Panc1 (cell line): ENCODE results near the gene BMP7. TPM values are rescaled to one million over a fixed set of nuclear protein-coding genes. Genes with fewer than 3 reads are reported as not detected.

Experiments
- ATAC-seq: fragments of 200-7000 bp; cut with Tn5 transposase; 2 replicates; pipeline ENCODE4 v1.9.1; 2020; ENCODE audit warnings: mild to moderate bottlenecking, moderate library complexity
- BruUV-seq: library from RNA; stranded (reverse); fragments of 400-500 nt; replicated peaks from 2 replicates; lab custom pipeline; 2021; lab: Mats Ljungman, UMichigan
- CTCF ChIA-PET: fragments of 300-600 bp; sonication (Branson Sonifier 250); formaldehyde crosslinking; loops from one replicate; lab custom pipeline; 2022; ENCODE audit warnings: antibody characterized with exemption; lab: Charles Lee
- POLR2A ChIA-PET: fragments of 300-600 bp; sonication (Branson Sonifier 250); formaldehyde crosslinking; loops from one replicate; lab custom pipeline; 2022; ENCODE audit warnings: antibody characterized with exemption; lab: Charles Lee
- DNase-seq: peaks from one replicate; pipeline ENCODE4 v3.0.0-alpha.2; 2010; ENCODE audit warnings: low read depth, low spot score
- H3K27ac ChIP-seq: 2 replicates; pipeline ENCODE4 v1.5.1; 2011; ENCODE audit warnings: mild to moderate bottlenecking, low read length, inconsistent platforms
- H3K27me3 ChIP-seq: fragments of 200-500 bp; sonication (Bioruptor generic); 2 replicates; pipeline ENCODE4 v1.6.0; 2014; ENCODE audit warnings: low read length, inconsistent platforms; ENCODE audit not compliant: control insufficient read depth, insufficient read depth
- H3K36me3 ChIP-seq: fragments of 200-500 bp; sonication (Bioruptor generic); 2 replicates; pipeline ENCODE4 v1.5.1; 2014; ENCODE audit warnings: inconsistent platforms, mild to moderate bottlenecking, low read length, moderate library complexity; ENCODE audit not compliant: control insufficient read depth, insufficient read depth
- H3K4me1 ChIP-seq: 2 replicates; pipeline ENCODE4 v1.5.1; 2011; ENCODE audit warnings: inconsistent platforms, mild to moderate bottlenecking, low read length, moderate library complexity; ENCODE audit not compliant: control insufficient read depth, insufficient read depth
- H3K4me3 ChIP-seq, 2 experiments: 2 replicates each; pipeline ENCODE4 v1.5.1; 2011 to 2012; ENCODE audit warnings: low read depth in 2 of 2, low read length in 2 of 2, mild to moderate bottlenecking in 2 of 2, inconsistent platforms in 1 of 2, moderate library complexity in 1 of 2
- H3K9me3 ChIP-seq: fragments of 200-500 bp; sonication (Bioruptor generic); 2 replicates; pipeline ENCODE4 v1.5.1; 2014; ENCODE audit warnings: low read depth, mild to moderate bottlenecking, inconsistent platforms, low read length, moderate library complexity; ENCODE audit not compliant: control insufficient read depth, insufficient read depth
- CTCF ChIP-seq: fragments of 450-650 bp; IDR thresholded peaks from 2 replicates; pipeline ENCODE4 v1.5.1; 2017; ENCODE audit warnings: mild to moderate bottlenecking
- POLR2AphosphoS5 ChIP-seq: IDR thresholded peaks from 2 replicates; pipeline ENCODE4 v1.6.1; 2012; ENCODE audit warnings: mild to moderate bottlenecking, low read depth, low read length, moderate library complexity
- SIN3A ChIP-seq: IDR thresholded peaks from 2 replicates; pipeline ENCODE4 v1.6.1; 2012; ENCODE audit warnings: low read depth, mild to moderate bottlenecking, low read length, moderate library complexity, borderline replicate concordance; ENCODE audit not compliant: insufficient read depth
- TCF7L2 ChIP-seq: IDR thresholded peaks from 2 replicates; pipeline ENCODE4 v1.6.1; 2011; ENCODE audit warnings: mild to moderate bottlenecking, low read depth, low read length, inconsistent platforms
- in situ Hi-C: cut with HindIII; loops from 2 replicates; pipeline ENCODE4 v1.10.0; 2016; ENCODE audit warnings: low sequenced_read_pairs, low pct_unique_long_range_greater_than_20kb
- intact Hi-C: fragments of 100-400 bp; cut with micrococcal nuclease; formaldehyde crosslinking; loops from one replicate; pipeline ENCODE4 v1.10.0; 2022; ENCODE audit not compliant: unreplicated experiment
- total RNA-seq: library from RNA; stranded (reverse); gene quantifications from one replicate; pipeline ENCODE4 v1.2.1, GENCODE V29; 2021; ENCODE audit not compliant: unreplicated experiment
- TF ChIP-seq, protein P1 (sequence below), 2 experiments: IDR thresholded peaks; 2 replicates each; pipeline ENCODE4 v1.6.1; 2011 to 2012; ENCODE audit warnings: low read depth in 2 of 2, control low read depth in 1 of 2, low read length in 1 of 2, mild to moderate bottlenecking in 1 of 2, moderate library complexity in 1 of 2; ENCODE audit not compliant: insufficient read depth in 1 of 2

The BMP7 gene
- total RNA-seq, 1 experiment from 2014 or later: 11.5 TPM

GRCh38 chr20:57133926-57134650, 132.4 kb downstream of the BMP7 start:
- Histone ChIP-seq H3K4me1 (no peaks in the 10 kb centered on the region), H3K9me3 (no peaks in the 10 kb centered on the region), H3K4me3 (no peak overlapping the region), H3K36me3 (no peaks in the 10 kb centered on the region), H3K27ac (no peak overlapping the region), H3K27me3 (no peaks in the 10 kb centered on the region)
- TF ChIP-seq, protein P1, sequence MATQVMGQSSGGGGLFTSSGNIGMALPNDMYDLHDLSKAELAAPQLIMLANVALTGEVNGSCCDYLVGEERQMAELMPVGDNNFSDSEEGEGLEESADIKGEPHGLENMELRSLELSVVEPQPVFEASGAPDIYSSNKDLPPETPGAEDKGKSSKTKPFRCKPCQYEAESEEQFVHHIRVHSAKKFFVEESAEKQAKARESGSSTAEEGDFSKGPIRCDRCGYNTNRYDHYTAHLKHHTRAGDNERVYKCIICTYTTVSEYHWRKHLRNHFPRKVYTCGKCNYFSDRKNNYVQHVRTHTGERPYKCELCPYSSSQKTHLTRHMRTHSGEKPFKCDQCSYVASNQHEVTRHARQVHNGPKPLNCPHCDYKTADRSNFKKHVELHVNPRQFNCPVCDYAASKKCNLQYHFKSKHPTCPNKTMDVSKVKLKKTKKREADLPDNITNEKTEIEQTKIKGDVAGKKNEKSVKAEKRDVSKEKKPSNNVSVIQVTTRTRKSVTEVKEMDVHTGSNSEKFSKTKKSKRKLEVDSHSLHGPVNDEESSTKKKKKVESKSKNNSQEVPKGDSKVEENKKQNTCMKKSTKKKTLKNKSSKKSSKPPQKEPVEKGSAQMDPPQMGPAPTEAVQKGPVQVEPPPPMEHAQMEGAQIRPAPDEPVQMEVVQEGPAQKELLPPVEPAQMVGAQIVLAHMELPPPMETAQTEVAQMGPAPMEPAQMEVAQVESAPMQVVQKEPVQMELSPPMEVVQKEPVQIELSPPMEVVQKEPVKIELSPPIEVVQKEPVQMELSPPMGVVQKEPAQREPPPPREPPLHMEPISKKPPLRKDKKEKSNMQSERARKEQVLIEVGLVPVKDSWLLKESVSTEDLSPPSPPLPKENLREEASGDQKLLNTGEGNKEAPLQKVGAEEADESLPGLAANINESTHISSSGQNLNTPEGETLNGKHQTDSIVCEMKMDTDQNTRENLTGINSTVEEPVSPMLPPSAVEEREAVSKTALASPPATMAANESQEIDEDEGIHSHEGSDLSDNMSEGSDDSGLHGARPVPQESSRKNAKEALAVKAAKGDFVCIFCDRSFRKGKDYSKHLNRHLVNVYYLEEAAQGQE (IDR thresholded peaks at IDR 0.05; ENCODE audit: insufficient read depth in 1 of 2, low read depth in 2 of 2, low read length in 1 of 2): no peak
- TF ChIP-seq TCF7L2 (no peak), POLR2AphosphoS5 (no peak), SIN3A (no peak), CTCF (no peak)
- ATAC-seq (no peak), DNase-seq (no peak)
- ChIA-PET CTCF (no interaction called here), POLR2A (no interaction called here)
- BruUV-seq: no TSS peak
- in situ Hi-C loops: no loop called here
- intact Hi-C loops: no loop called here

DNA sequence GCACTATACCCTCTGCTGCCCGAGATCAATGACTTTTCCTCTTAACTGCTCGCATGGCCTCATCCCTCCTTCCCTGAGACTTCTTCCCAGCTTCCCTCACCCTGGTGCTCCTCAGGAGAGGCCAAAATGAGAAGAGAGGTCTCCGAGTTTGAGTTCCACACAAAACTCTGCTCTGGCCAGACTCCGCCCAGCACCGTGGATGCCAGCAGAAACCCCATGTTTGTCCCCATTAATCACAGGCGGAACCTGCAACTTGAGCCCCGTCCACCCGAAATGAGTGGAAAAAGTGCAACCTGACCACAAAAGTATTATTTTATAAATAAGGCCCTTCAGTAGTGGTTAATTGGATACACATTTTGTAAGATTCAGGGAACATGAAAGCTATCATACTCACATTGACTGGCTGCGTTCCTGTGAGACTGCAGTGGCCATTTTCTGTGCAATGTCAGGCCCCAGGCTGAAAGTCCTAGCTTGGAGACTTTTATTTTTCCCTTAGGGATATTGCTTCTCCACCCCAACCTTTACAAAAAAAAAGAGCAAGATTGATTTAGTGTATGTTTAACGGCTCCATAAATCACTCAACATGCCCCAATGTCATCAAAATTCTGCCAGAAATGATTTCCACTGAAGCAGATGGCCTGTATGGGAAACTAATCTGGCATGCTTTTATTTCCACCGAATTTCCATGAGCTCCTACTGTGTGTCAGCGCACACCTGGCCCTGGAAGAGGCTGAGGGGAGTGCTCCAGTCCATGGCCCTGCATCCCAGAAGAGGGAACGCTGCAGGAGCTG, 134.6 kb downstream of the BMP7 start:
- DNase-seq: no peak
- Histone ChIP-seq H3K4me3 (no peak overlapping the region), H3K4me1 (no peaks in the 10 kb centered on the region), H3K27ac (no peak overlapping the region), H3K27me3 (no peaks in the 10 kb centered on the region), H3K9me3 (no peaks in the 10 kb centered on the region), H3K36me3 (no peaks in the 10 kb centered on the region)
- BruUV-seq: no TSS peak
- intact Hi-C loops (no loop called here), in situ Hi-C loops (no loop called here)
- TF ChIP-seq TCF7L2: no peak
- TF ChIP-seq CTCF: no peak
- TF ChIP-seq, protein P1 (IDR thresholded peaks at IDR 0.05; ENCODE audit: insufficient read depth in 1 of 2, low read depth in 2 of 2, low read length in 1 of 2): no peak
- no peak for TF ChIP-seq POLR2AphosphoS5
- TF ChIP-seq SIN3A: no peak
- CTCF ChIA-PET: no interaction called here
- POLR2A ChIA-PET: no interaction called here
- ATAC-seq: no peak
